Subcutaneous adipose tissue (tissue), 4 donors: Measurements from ENCODE around the gene PPP1R13B. TPM values are rescaled to one million over a fixed set of nuclear protein-coding genes. Genes with fewer than 3 reads are reported as not detected.

Experiments used
- total RNA-seq, 4 donors: library from RNA; depleted of rRNA; stranded (reverse); fragments of >200 nt; gene quantifications; one replicate each; pipeline ENCODE4 v1.1.0, GENCODE V29; 2016
- TF ChIP-seq, protein P1 (sequence below): fragments of 450-650 bp; IDR thresholded peaks from one replicate; pipeline ENCODE4 v1.5.1; 2016; ENCODE audit warnings: low read depth, mild to moderate bottlenecking, control low read depth, antibody characterized with exemption, moderate library complexity

PPP1R13B gene
- total RNA-seq, 4 donors from 2014 or later: 3.6 to 18.8 (median 8.6) TPM

DNA sequence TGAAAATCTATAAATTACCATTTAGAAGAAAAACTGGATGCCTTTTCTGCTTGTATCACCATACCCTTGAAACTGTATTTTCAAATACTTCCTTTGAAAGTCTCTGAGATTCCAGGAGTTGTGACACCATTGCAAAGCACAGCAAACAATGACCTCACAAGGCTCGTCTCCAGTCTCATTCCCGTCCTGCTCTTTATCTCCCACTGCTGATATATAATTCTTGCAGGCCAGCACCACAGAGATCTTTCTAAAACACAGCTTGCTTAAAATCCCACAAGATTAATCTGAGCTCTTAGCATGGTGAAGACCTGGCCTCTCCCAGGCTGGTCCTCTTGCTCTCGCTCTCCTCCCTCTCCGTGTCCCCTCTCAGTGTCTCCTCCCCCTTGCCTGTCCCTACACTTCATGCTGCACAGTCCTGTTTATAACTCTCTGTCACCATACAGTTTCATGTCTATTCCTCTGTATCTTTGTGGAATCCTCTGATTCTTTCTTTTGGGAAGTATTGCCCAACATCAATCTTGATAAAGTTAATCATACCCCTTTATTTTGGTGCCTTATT, 80.0 kb downstream of the PPP1R13B start:
- TF ChIP-seq, protein P1, sequence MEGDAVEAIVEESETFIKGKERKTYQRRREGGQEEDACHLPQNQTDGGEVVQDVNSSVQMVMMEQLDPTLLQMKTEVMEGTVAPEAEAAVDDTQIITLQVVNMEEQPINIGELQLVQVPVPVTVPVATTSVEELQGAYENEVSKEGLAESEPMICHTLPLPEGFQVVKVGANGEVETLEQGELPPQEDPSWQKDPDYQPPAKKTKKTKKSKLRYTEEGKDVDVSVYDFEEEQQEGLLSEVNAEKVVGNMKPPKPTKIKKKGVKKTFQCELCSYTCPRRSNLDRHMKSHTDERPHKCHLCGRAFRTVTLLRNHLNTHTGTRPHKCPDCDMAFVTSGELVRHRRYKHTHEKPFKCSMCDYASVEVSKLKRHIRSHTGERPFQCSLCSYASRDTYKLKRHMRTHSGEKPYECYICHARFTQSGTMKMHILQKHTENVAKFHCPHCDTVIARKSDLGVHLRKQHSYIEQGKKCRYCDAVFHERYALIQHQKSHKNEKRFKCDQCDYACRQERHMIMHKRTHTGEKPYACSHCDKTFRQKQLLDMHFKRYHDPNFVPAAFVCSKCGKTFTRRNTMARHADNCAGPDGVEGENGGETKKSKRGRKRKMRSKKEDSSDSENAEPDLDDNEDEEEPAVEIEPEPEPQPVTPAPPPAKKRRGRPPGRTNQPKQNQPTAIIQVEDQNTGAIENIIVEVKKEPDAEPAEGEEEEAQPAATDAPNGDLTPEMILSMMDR: no peak

DNA sequence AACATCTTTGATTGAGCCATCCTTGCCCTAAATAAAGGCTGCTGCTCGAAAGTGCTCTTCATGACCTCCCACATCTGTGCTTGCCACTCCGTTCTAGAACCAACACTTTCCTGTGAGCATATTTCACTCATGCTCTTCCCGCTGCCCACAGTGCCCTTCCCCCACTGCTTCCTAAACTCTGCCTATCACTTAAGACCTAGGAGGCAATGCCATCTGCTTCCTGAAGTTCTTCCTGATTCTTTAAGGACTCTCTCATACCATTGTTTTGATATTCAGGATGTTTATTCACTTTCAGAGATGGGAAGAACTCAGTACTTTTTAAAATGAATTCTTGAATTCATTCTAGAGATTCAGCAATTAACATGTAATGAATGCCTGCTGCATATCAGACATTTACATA, 81.8 kb downstream of the PPP1R13B start:
- TF ChIP-seq, protein P1: no peak

DNA sequence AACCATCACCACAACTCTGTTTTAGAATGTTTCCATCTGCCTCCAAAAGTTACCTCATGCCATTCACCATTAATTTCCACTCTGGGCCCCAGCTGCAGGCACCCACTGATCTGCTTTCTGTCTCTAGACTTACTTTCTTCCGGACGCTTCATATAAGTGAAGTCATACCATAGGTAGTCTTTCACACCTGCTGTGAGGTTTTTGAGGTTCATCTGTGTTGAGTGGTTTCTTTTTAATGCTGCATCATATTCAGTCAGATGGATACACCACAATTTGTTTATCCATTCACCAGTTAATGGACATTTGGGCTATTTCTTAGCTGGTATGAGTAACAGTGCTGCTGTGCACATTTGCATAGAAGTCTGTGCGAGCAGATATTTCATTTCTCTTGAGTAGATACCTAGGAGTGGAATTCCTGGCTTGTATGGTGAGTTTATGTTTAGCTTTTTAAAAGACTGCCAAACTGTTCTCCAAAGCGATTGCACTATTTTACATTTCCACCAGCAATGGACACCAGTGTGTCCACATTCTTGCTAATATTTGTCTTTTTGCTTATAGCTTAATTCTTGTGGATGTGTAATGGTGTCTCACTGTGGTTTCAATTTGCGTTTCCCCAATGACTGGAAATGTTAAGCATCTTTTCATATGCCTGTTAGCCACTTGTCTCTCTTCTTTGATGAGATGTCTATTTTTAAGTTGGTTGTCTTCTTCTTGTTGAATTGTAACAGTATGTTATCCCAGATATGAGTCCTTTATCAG, 83.5 kb downstream of the PPP1R13B start:
- TF ChIP-seq, protein P1: no peak

DNA sequence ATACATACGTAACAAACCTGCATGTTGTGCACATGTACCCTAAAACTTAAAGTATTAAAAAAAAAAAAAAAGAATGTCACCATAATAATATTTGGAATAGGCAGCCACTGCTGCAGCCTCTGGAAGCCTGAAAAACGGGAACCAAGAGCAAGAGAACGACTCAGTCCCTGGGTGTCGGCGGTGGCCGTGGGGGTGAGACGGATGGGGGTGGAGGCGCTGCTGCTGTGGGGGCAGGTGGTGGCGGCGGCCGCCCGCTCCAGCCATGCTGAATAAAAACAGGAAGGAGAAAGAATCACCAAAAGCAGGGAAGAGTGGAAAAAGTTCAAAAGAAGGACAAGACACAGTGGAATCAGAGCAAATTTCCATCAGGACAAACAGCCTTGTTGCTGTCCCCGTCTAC, 84.8 kb downstream of the PPP1R13B start:
- TF ChIP-seq, protein P1: no peak

DNA sequence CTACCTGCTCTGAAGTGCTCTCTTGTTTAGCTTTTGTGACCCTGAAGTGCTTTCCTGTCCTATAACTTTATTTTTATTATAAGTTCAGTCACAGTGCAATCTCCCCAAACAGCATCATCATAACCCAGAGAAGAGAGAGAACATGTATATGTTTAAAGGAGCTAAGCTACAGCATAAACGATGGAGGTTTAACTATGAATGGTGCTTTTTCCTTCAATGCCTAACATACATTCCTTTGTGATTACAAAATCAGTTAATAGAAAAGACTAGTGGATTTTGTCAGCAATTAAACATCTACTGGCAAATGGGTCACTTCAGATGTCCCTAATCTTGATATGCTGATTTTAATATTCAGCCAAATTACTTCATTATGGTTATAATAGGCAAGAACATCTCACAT, 85.3 kb downstream of the PPP1R13B start:
- TF ChIP-seq, protein P1: no peak

DNA sequence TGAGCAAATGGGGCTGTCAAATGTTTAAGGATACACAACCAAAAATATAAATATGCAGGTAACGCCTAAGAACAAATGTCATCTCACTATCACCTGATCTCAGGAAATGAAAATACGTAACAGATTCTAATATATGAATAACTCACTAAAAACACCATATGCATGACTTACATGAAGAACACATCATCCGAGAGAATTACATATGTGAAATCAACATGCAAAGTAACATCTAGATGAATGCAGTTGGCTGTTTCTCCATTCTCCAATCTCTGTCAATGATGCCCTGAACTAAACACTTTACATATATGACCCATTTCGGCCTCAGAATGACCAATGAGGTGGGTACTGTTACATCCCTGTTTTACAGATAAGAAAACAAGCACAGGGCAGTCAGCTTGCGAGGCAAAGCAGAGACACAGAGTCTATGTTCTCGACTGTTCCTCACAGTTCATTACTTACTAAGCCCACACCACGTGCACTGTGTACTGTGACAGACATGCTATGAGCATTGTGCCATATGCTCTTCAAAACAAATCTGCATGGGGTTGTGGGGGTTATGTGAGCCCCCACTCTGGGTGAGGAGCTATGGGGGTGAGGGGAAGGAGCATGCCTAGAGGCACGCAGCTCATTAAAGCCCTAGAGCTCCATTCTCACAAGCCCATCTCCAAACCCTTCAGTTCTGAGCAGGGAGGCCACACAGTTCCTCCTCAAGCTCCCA, 89.2 kb downstream of the PPP1R13B start:
- TF ChIP-seq, protein P1: no peak

DNA sequence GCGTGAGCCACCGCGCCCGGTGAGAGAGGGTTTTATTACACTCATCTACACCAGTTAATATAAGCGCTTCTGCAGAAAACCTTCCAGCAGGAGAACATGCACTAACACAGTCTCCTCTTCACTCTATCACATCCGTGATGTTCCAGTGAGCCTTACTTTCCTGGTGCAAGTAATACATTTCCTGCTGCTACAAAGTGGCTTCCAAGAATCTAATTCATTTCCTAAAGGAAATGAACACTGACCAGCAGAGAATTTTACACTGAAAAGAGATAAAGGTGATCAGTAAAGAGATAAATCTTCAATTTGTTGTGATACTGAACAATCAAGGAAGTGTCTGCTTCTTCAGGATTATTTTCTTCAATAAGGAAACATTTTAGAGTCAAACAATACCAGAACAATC, 92.3 kb downstream of the PPP1R13B start:
- TF ChIP-seq, protein P1: no peak
